GM19452 (cell line): ENCODE data around the gene EXD3.
A peak's percentile ranks its signal among the peaks of the same experiment; 100 is the strongest.

Source experiments
- ATAC-seq: cut with Tn5 transposase; IDR thresholded peaks from one replicate; pipeline ENCODE4 v1.9.1; 2021; ENCODE audit not compliant: unreplicated experiment

EXD3 gene

GRCh38 chr9:137448602-137448962, 25.6 kb upstream of the EXD3 start:
- no peak for ATAC-seq

DNA sequence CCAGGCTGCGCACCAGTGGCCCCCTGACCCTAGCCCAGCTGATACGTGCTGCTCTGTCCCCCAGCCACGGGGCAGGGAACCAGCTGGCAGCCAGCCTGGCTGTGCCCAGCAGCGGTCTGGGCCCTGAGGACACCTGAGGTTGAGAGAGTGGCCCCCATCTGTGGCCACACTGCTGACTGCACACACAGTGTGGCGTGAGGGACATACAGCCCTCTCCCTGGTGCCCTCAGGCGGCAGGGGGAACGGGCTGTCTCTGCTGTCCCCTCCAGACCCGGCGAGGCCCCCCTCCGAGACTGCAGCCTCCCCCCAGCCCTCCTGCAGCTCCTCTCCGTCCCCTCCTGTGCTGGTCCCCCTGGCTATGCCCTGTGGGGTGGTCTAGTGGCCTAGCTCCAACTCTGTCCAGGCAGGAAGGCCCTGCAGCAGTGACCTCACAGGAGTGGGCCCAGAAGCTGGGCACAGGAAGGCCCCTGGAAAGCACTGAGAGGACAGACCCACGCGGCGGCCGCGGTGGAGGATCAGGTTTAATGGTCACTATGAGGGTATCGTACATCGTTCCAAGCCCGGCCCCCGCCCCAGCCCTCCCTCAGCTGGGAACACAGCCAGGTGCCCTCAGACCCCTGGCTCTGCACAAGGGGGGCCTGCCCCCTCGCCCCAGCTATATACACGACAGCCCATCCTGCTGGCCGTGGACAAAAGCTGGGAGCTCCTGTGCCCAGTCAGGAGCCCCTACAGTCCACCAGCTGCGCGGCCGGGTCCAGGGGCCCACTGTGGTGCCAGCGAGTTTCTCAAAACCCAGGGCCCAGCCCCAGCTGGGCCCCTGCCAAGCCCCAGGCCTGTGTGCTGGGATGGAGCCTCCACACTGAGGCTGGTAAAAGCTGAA, 25.0 kb upstream of the EXD3 start:
- no peak for ATAC-seq

GRCh38 chr9:137446851-137447471, 24.0 kb upstream of the EXD3 start:
- ATAC-seq = no peak

- ATAC-seq = no peak
Measured at GRCh38 chr9:137445930-137446431, 23.0 kb upstream of the EXD3 start.

GRCh38 chr9:137445275-137445807, 22.4 kb upstream of the EXD3 start:
- peak; percentile 63 for ATAC-seq

- no peak for ATAC-seq
Measured at GRCh38 chr9:137444106-137444790, 21.3 kb upstream of the EXD3 start.

DNA sequence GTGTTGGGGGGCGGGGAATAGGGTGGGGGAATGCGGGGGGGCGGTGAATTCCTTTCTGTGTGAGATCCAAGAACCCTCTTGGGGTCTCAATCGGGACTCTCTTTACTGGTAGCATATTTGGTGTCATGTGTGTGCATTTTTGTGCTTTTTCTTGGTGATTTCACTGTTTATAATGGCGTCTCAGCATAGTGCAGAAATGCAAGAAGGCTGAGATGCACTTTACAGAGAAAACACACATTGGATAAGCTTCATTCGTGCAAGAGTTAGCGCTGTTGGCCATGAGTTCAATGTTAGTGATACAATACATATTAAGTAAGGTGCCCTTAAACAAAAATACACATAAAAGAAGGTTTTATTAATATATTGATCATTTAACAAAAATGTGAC, 19.0 kb upstream of the EXD3 start:
- ATAC-seq = no peak

DNA sequence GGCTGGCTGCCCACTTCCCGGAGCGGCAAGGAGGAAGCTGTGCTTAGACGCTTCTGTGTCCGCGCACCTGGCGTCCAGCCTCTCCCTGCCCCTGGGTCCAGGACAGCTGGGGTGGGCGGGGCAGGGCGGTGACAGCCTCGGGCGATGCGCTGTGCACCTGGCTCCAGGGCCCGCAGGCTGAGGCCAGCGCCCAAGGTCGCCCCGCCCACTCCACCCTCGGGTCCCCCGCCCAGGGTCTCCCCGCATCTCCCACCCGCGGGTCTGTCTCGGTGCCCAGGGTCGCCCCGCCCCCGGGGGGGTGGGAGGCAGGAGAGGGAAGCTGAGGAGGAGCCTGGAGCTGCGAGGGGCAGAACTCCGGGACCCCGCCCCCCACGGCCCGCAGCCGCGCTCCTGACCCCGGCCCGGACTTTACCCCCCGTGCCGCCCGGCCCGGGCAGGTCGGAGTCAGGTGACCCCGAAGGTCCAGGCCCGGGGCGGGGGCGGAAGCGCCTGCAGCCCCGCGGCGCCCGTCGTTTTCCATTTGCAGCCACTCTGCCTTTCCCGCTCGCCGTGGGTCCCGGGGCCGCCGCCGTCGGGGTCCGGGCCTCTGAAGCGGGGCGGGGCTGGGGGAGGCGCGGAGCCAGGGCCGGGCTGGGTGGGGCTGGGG, 18.4 kb upstream of the EXD3 start, which contains the start of gene ENTPD8:
Gene ENTPD8 (minus strand): TSS at position 69 of the 646 bp plus-strand sequence. CDS start 3,072 bp downstream, outside the sequence.
- no peak for ATAC-seq

- no peak for ATAC-seq
Measured at GRCh38 chr9:137439158-137439714, 16.3 kb upstream of the EXD3 start.

- no peak for ATAC-seq
Measured at GRCh38 chr9:137438591-137439157, 15.7 kb upstream of the EXD3 start.

- ATAC-seq = no peak
Measured at GRCh38 chr9:137437691-137438590, 15.0 kb upstream of the EXD3 start.

GRCh38 chr9:137436761-137437600, 14.0 kb upstream of the EXD3 start:
- ATAC-seq = no peak

- no peak for ATAC-seq
Measured at GRCh38 chr9:137435980-137436760, 13.2 kb upstream of the EXD3 start.

DNA sequence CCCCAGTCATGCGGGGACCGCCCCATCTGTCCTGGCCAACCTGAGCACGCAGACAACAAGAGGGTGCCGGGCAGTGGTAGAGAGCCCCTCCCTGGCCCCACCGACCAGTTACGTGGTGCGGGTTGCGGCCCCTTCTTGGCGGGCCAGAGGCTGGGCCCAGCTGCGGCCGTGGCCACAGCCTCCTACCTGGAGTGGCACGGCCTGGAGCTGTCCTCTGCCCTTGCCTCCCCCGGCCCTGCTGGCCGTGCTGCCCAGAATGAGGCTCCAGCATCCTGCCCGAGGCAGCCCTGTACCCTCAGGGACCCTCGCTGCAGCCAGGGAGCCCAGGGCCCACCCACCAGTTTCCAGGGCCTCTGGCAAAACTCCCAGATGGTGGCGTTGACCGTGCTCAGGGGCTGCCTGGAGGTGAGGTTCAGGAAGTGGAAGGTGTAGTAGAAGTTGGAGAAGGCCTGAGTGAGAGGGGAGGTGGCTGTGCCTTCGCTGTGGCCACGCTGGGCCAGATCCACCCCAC, 12.5 kb upstream of the EXD3 start:
- ATAC-seq = no peak

DNA sequence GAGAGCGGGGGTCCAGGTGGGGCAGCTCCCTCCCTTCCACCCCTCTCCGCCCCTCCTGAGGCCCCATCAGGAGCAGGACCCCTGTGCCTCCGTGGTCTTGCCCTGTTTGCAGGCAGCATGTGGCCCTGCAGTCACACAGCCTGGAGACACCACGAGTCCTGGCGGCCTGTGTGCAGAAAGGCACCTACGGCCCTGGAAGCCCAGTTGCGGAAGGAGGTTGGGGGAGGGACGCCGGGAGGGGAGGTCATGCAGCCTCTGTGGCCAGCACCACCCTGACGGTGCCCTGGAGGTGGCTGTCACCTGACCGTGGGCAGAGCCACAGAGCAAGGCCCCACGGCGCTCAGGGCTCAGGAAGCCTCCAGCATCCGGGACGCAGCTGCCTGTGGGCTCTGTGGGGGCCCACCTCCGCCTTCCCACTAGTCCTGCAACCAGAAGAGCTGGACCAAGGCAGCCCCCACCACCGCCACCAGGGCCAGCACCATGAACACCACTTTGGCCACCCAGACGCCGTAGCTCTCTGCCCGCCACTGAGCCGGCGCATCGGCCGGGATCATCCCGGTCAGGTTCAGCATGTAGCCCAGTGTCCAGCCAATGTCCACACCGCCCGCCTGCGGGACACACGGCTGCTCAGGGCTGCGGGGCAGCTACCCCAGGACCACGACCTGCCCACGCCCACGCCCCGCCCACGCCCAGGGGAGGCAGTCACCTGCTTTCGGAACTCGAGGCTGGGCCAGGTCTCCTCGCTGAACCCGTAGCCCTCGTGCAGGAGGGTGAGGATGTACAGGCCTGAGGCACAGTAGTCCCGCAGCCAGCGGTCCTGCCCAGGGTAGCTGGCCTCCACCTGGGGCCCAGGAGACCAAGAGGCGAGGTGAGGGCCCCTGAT, 11.8 kb upstream of the EXD3 start:
- ATAC-seq = no peak

GRCh38 chr9:137433916-137434431, 11.0 kb upstream of the EXD3 start:
- ATAC-seq = no peak
